ENCODE results near the gene PLPP4.

DNA sequence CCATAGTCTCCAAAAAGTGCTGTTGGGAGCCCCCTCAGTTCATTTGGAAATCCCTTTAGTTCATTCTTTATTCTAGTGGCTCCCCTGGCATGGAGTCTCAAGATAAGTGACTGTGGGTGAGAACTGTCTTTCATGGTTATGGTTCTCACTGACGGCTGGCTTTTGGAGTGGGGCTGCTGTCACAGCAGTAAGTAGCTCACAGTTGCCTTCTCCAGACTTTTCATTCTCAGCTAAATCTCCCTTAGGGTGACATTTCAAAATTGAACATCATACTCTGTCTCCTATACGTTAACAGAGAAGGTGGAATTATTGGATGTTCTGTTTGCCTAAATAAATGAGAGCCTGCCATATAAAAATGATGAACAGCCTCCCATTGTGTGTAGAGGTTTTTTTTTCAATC lies 58.7 kb downstream of the PLPP4 start:
- TF ChIP-seq, protein P1, sequence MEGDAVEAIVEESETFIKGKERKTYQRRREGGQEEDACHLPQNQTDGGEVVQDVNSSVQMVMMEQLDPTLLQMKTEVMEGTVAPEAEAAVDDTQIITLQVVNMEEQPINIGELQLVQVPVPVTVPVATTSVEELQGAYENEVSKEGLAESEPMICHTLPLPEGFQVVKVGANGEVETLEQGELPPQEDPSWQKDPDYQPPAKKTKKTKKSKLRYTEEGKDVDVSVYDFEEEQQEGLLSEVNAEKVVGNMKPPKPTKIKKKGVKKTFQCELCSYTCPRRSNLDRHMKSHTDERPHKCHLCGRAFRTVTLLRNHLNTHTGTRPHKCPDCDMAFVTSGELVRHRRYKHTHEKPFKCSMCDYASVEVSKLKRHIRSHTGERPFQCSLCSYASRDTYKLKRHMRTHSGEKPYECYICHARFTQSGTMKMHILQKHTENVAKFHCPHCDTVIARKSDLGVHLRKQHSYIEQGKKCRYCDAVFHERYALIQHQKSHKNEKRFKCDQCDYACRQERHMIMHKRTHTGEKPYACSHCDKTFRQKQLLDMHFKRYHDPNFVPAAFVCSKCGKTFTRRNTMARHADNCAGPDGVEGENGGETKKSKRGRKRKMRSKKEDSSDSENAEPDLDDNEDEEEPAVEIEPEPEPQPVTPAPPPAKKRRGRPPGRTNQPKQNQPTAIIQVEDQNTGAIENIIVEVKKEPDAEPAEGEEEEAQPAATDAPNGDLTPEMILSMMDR (IDR thresholded peaks at IDR 0.05; ENCODE audit: low read length): no peak
- TF ChIP-seq EZH2 (optimal IDR thresholded peaks at IDR 0.05; ENCODE audit: low read depth, low read length): no peak

Data from MM.1S (cell line).